Ramos (cell line): Measurements from ENCODE around the gene UTP3.
"Not testable (repeated sequence)": the region's sequence is repeated elsewhere in the genome, so short reads cannot be mapped to it uniquely, and the experiment has no call there.

Source experiments
- in situ Hi-C: fragments of 300-500 bp; cut with MboI; formaldehyde crosslinking; loops from one replicate; pipeline ENCODE4 v1.14.3; 2022; ENCODE audit warnings: low sequenced_read_pairs; ENCODE audit not compliant: unreplicated experiment

The UTP3 gene

GRCh38 chr4:70687821-70688794 is at the start of gene UTP3:
Gene UTP3 (plus strand): TSS chr4:70688532. CDS start chr4:70688678, 146 bp downstream.
- in situ Hi-C loops, result loop anchor here (5.0 kb wide), 1 partner anchor 36 kb away; no protein-coding TSS in a partner anchor

- in situ Hi-C loops, result no loop called here
Observed at GRCh38 chr4:70640192-70640591, 48.1 kb upstream of the UTP3 start.

- in situ Hi-C loops, result loop anchor here (5.0 kb wide), 1 partner anchor 37 kb away; the partner anchor contains the start of gene UTP3
Observed at GRCh38 chr4:70650741-70651140, 37.6 kb upstream of the UTP3 start.

GRCh38 chr4:70651864-70652506 is 36.3 kb upstream of the UTP3 start:
- in situ Hi-C loops, result loop anchor here (5.0 kb wide), 1 partner anchor 35 kb away; the partner anchor contains the start of gene UTP3

GRCh38 chr4:70654605-70655011 is 33.7 kb upstream of the UTP3 start:
- in situ Hi-C loops, result loop anchor here (5.0 kb wide), 1 partner anchor 33 kb away; the partner anchor contains the start of gene UTP3

GRCh38 chr4:70657326-70657725 is 31.0 kb upstream of the UTP3 start:
- in situ Hi-C loops, result no loop called here

- in situ Hi-C loops, result no loop called here
Observed at GRCh38 chr4:70658418-70658817, 29.9 kb upstream of the UTP3 start.

- in situ Hi-C loops, result no loop called here
Observed at GRCh38 chr4:70660106-70660505, 28.2 kb upstream of the UTP3 start.

GRCh38 chr4:70661309-70661922 is 26.9 kb upstream of the UTP3 start:
- in situ Hi-C loops, result not testable (repeated sequence)

GRCh38 chr4:70666369-70666768 is 22.0 kb upstream of the UTP3 start, which contains the start of gene JCHAIN:
Gene JCHAIN (minus strand): TSS chr4:70666508. CDS start chr4:70666490, 18 bp downstream.
- in situ Hi-C loops, result no loop called here

- in situ Hi-C loops, result no loop called here
Observed at GRCh38 chr4:70667740-70668535, 20.4 kb upstream of the UTP3 start.

GRCh38 chr4:70670332-70671014 is 17.9 kb upstream of the UTP3 start:
- in situ Hi-C loops, result no loop called here

GRCh38 chr4:70671091-70671490 is 17.2 kb upstream of the UTP3 start:
- in situ Hi-C loops, result no loop called here

GRCh38 chr4:70674191-70674590 is 14.1 kb upstream of the UTP3 start:
- in situ Hi-C loops, result no loop called here

- in situ Hi-C loops, result no loop called here
Observed at GRCh38 chr4:70674731-70675130, 13.6 kb upstream of the UTP3 start.

GRCh38 chr4:70676554-70677090 is 11.7 kb upstream of the UTP3 start:
- in situ Hi-C loops, result no loop called here

GRCh38 chr4:70678383-70678999 is 9.8 kb upstream of the UTP3 start:
- in situ Hi-C loops, result no loop called here

- in situ Hi-C loops, result no loop called here
Observed at GRCh38 chr4:70680934-70681333, 7.4 kb upstream of the UTP3 start.
